Measurements from ENCODE around the gene MICAL2.
A peak's percentile ranks its signal among the peaks of the same experiment; 100 is the strongest.

Gene MICAL2

GRCh38 chr11:12182676-12183541 is 72.5 kb downstream of the MICAL2 start (continued):
- no peak for TF ChIP-seq TSHZ2 (CRISPR knock-in tag; IDR thresholded peaks at IDR 0.05)
- TF ChIP-seq ZFP30 (CRISPR knock-in tag; IDR thresholded peaks at IDR 0.05): no peak
- TF ChIP-seq, protein P1, sequence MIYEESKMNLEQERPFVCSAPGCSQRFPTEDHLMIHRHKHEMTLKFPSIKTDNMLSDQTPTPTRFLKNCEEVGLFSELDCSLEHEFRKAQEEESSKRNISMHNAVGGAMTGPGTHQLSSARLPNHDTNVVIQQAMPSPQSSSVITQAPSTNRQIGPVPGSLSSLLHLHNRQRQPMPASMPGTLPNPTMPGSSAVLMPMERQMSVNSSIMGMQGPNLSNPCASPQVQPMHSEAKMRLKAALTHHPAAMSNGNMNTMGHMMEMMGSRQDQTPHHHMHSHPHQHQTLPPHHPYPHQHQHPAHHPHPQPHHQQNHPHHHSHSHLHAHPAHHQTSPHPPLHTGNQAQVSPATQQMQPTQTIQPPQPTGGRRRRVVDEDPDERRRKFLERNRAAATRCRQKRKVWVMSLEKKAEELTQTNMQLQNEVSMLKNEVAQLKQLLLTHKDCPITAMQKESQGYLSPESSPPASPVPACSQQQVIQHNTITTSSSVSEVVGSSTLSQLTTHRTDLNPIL (CRISPR knock-in tag; IDR thresholded peaks at IDR 0.05; ENCODE audit: low read depth): peak; percentile 63; the same call in 1 of the 2 replicates

GRCh38 chr11:12183827-12184620 is 73.6 kb downstream of the MICAL2 start:
- no peak for ATAC-seq
- no peak for TF ChIP-seq ZNF8 (CRISPR knock-in tag; IDR thresholded peaks at IDR 0.05)
- no peak for TF ChIP-seq PPARA (CRISPR knock-in tag; IDR thresholded peaks at IDR 0.05; ENCODE audit: borderline replicate concordance)
- TF ChIP-seq CSDC2 (CRISPR knock-in tag; IDR thresholded peaks at IDR 0.05): no peak
- no peak for TF ChIP-seq ARNTL (CRISPR knock-in tag; IDR thresholded peaks at IDR 0.05; ENCODE audit: borderline replicate concordance, low read depth)
- TF ChIP-seq TSHZ2 (CRISPR knock-in tag; IDR thresholded peaks at IDR 0.05): no peak
- TF ChIP-seq, protein P2, sequence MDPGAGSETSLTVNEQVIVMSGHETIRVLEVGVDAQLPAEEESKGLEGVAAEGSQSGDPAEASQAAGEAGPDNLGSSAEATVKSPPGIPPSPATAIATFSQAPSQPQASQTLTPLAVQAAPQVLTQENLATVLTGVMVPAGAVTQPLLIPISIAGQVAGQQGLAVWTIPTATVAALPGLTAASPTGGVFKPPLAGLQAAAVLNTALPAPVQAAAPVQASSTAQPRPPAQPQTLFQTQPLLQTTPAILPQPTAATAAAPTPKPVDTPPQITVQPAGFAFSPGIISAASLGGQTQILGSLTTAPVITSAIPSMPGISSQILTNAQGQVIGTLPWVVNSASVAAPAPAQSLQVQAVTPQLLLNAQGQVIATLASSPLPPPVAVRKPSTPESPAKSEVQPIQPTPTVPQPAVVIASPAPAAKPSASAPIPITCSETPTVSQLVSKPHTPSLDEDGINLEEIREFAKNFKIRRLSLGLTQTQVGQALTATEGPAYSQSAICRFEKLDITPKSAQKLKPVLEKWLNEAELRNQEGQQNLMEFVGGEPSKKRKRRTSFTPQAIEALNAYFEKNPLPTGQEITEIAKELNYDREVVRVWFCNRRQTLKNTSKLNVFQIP (CRISPR knock-in tag; IDR thresholded peaks at IDR 0.05; ENCODE audit: borderline replicate concordance, low read depth): no peak
- no peak for TF ChIP-seq SNAI2 (CRISPR knock-in tag; IDR thresholded peaks at IDR 0.05)
- TF ChIP-seq CSRNP3 (CRISPR knock-in tag; IDR thresholded peaks at IDR 0.05): no peak

DNA sequence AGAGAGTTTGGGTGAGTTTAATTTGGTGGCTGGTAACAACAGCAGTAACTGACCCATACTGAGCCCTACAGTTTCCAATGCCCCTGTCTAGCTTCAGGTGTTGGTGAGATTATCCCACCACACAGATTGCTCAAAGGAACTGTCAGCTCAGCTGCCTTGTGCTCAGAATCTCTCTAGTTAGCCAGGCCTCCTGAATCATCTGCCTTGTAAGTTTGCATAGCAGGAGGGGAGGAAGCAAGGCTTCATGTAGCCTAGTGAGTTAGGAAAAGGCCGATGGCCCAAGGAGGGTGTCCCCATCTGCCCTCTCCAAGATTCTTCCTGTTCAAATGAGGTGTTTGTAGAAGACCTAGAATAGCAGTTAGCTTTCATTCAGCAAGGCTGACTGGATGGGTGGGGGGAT is 74.3 kb downstream of the MICAL2 start:
- no peak for ATAC-seq
- TF ChIP-seq ARNTL (CRISPR knock-in tag; IDR thresholded peaks at IDR 0.05; ENCODE audit: borderline replicate concordance, low read depth): no peak
- TF ChIP-seq TOX (CRISPR knock-in tag; IDR thresholded peaks at IDR 0.05; ENCODE audit: borderline replicate concordance): no peak
- no peak for TF ChIP-seq CSRNP3 (CRISPR knock-in tag; IDR thresholded peaks at IDR 0.05)
- no peak for TF ChIP-seq ZFP30 (CRISPR knock-in tag; IDR thresholded peaks at IDR 0.05)
- no peak for TF ChIP-seq ESRRG (CRISPR knock-in tag; IDR thresholded peaks at IDR 0.05)
